GM18505 (cell line): ENCODE measurements around the gene TOR1A.
A peak's percentile ranks its signal among the peaks of the same experiment; 100 is the strongest.
"Not testable (repeated sequence)": the region's sequence is repeated elsewhere in the genome, so short reads cannot be mapped to it uniquely, and the experiment has no call there.

Experiments
- ATAC-seq: cut with Tn5 transposase; IDR thresholded peaks from one replicate; pipeline ENCODE4 v1.9.1; 2021; ENCODE audit not compliant: unreplicated experiment
- POLR2A ChIP-seq: IDR thresholded peaks from 4 replicates; pipeline ENCODE4 v1.6.1; 2011; ENCODE audit warnings: borderline replicate concordance; ENCODE audit not compliant: insufficient read depth, insufficient read length; ENCODE audit errors: extremely low read depth

TOR1A gene

DNA sequence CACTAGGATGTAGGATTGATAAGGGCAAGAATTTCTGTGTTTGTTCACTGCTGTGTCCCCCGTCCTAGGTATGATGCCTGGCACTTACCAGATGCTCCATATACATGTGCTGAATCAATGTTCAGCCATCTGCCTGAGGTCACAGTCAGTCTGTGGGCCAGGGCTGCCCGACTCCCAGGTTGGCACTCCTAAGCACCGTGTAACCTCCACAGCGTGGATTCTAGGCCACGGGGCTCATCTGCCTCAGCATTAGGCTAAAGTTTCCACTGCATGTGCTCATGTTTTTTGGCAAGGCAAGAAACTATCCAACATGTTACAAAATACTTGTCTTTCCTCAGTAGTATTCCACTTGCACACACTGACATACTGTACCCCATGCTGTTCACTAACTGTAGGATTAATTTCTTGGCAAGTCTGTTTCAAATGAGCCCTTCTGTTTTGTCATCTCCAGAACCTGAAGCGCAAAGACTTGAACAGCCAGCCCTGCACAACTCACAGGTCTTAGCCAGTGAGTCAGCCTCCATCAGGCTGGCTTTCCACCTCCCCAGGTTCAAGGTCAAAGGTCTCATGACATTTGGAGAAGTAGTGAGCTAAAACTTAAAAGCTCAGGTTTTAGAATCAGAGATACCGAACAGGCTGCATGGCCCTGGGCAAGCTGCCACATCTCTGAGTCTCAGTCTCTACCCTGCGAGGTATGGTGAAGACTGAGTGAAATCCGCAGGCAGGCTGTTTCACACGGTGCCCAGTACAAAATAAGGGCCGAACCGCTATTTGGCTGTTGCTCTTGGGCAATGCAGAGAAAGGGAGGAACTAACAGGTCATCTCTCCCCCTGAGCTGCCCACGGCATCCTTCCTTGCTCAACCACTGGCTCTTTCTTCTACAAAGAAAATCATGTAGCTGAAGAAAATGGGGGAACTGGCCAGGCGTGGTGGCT lies 7.2 kb downstream of the TOR1A start:
- TF ChIP-seq POLR2A = no peak
- ATAC-seq = no peak

GRCh38 chr9:129815278-129815677 lies 8.7 kb downstream of the TOR1A start:
- no peak for ATAC-seq
- no peak for TF ChIP-seq POLR2A

DNA sequence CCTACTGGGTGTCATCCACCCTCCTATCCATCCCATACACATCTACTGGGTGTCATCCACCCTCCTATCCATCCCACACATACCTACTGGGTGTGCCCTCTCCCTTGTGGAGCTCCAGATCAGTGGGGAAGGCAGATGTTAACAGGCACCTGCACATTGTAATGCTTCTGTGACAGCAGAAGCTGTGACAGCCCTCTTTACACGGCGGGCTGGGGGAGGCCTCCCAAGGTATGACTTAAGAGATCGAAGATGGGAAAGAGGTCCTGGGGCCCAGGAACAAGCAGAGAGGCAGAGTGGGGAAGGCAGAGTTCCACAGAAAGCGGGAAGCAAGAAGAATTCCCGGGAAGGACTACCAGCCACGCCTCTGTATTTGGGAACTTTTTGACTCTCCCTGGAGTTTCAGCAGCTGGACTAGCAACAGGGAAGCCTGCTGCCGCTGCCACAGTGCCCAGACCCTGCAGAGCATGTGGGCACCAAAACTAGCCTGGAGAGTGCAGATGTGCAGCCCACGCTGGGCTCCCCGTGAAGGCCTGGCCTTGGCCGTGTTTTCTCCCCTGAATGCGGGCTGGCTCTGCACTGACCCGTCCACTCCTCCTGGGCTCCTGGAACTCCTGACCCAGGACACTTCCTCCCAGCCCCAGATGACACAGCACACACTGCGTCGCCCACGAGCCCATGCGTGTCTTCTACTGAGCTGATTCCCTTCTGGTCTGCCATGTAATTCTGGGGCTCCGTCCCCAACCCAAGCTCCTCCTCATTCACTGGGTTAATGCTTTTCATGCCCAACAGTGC lies 9.3 kb downstream of the TOR1A start:
- no peak for ATAC-seq
- TF ChIP-seq POLR2A = no peak

DNA sequence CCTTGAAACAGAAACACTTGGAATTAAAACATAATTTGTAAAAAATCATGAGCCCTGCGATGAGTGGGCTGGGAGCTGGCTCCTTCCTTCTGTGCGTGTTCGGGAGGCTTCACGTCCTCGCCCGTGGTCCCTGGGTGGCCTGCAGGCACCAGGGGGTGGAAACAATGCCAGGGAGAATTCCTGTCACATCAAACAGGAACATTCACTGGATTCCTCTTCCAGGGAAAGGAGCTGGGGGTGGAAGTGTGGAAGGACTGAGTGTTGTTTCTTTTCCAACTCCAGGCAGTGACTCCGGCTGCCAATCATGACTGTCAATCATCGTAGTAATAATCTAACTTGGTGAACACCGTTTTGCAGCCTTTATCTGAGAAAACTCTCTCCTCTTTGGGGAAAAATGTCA lies 10.3 kb downstream of the TOR1A start:
- no peak for TF ChIP-seq POLR2A
- ATAC-seq = no peak

DNA sequence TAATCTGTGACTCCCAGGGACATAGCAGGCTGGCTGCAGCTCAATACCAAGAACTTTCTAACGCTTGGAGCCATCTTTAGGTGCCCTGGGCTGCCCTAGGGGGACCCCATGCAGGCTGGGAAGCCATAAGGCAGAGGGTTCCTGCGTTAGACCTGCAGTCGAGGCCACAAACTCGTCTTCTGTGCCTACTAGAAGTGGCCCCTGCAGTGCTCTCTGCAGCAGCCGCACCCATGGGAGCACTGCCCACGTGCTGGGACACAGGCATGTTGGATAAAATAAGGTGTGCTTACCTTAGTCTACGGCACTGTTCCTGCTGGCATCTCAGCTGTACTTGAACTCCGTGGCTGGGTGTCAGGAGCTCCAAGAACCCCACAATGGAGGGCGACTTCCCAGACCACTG lies 11.6 kb downstream of the TOR1A start:
- ATAC-seq = no peak
- peak; percentile 21 for TF ChIP-seq POLR2A

GRCh38 chr9:129811967-129812363 lies 12.0 kb downstream of the TOR1A start:
- TF ChIP-seq POLR2A = no peak
- no peak for ATAC-seq

DNA sequence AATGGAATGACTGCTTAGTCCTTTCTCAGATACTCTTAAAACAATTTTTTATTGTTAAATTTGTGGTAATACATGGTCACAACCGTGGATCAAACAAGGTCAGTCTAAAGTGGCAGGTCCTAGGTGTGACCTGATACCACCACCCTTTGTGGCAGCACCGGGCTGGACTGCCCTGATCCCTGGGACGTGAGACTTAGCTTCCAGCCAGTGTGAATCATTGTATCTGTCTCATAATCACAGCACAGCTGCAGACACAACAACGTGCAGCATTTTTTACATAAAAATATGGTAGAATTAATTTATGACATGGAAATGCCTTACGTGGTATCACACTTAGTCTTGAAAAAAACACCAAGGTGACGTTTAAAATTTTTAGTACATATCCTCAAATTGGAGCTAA lies 13.1 kb downstream of the TOR1A start:
- no peak for TF ChIP-seq POLR2A
- ATAC-seq = no peak

GRCh38 chr9:129810116-129810515 lies 13.8 kb downstream of the TOR1A start:
- TF ChIP-seq POLR2A = no peak
- ATAC-seq = no peak

DNA sequence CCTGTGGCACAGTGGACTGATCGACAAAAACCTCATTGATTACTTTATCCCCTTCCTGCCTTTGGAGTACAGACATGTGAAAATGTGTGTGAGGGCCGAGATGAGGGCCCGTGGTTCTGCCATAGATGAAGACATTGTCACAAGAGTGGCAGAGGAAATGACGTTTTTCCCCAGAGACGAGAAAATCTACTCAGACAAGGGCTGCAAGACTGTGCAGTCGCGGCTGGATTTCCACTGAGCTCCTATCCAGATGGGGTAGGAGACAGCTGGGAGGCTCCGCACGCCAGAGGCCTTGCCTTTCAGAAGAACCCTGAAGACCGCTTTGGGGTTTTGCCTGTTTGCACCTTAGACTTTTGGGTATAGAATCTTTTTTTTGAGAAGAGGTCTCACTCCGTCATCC lies 14.6 kb downstream of the TOR1A start:
- no peak for TF ChIP-seq POLR2A
- no peak for ATAC-seq

- TF ChIP-seq POLR2A = no peak
These were observed 17.9 kb downstream of the TOR1A start for GRCh38 chr9:129806061-129806460.

GRCh38 chr9:129803676-129804060 lies 20.3 kb downstream of the TOR1A start:
- TF ChIP-seq POLR2A = no peak
- peak; percentile 2 for ATAC-seq

More at GRCh38 chr9:129806061-129806460, 17.9 kb downstream of the TOR1A start:
- no peak for ATAC-seq

- ATAC-seq = peak; percentile 82
- peak; percentile 80 for TF ChIP-seq POLR2A
These were observed 20.9 kb downstream of the TOR1A start, which contains the start of gene TOR1B for GRCh38 chr9:129802833-129803675. TSS of gene TOR1B (plus strand) at chr9:129803184. CDS start at chr9:129803213, 29 bp downstream.

DNA sequence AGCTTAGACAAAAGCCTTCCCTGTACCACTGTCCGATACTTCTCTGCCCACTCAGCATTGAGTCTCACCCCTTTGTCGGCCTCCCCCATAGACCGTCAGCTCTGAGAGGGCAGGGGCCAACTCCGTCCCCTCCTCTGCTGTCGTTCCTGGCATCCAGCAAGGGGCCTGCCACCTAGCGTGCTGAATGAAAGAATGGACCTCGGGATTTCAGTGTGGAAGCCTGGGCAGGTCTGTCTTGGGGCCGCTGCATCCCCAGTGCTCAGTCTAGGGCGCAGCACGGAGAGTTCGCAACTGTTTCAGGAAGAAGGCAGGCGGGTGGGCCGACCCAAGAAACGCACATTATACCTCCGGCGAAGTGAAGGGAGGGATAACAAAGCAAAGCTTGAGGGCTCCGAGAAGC lies 22.4 kb downstream of the TOR1A start:
- no peak for TF ChIP-seq POLR2A
- ATAC-seq = no peak

- no peak for TF ChIP-seq POLR2A
- ATAC-seq = no peak
These were observed 25.0 kb downstream of the TOR1A start for GRCh38 chr9:129798973-129799372.

GRCh38 chr9:129796029-129796428 lies 27.9 kb downstream of the TOR1A start:
- ATAC-seq = not testable (repeated sequence)
